Liver (tissue), 3 donors: Measurements from ENCODE around the gene TXNRD2.

Experiments used
- JUND ChIP-seq, 2 donors: IDR thresholded peaks; 2 replicates each; pipeline ENCODE4 v1.6.1; 2016; ENCODE audit warnings: antibody characterized with exemption in 2 of 2
- RXRA ChIP-seq, 2 donors: IDR thresholded peaks; 2 replicates each; pipeline ENCODE4 v1.6.1; 2017 to 2018; ENCODE audit warnings: antibody characterized with exemption in 2 of 2, mild to moderate bottlenecking in 1 of 2
- SP1 ChIP-seq: IDR thresholded peaks from 2 replicates; pipeline ENCODE4 v1.6.1; 2018; ENCODE audit warnings: antibody characterized with exemption, mild to moderate bottlenecking
- TAF1 ChIP-seq: conservative IDR thresholded peaks from 2 replicates; pipeline ENCODE4 v1.6.1; 2016; ENCODE audit warnings: antibody characterized with exemption, mild to moderate bottlenecking
- TF ChIP-seq, protein P1 (sequence below): fragments of 150-350 bp; IDR thresholded peaks from 2 replicates; pipeline ENCODE4 v1.5.1; 2017; ENCODE audit warnings: improper control_type of control experiment, low read depth, low read length; ENCODE audit not compliant: missing input control
- TF ChIP-seq, protein P2 (sequence below): IDR thresholded peaks from 2 replicates; pipeline ENCODE4 v1.6.1; 2016; ENCODE audit warnings: antibody characterized with exemption
- TF ChIP-seq, protein P3 (sequence below): IDR thresholded peaks from 2 replicates; pipeline ENCODE4 v1.6.1; 2016; ENCODE audit warnings: antibody characterized with exemption, mild to moderate bottlenecking
- donor health status: healthy.
- donor health status: healthy.

DNA sequence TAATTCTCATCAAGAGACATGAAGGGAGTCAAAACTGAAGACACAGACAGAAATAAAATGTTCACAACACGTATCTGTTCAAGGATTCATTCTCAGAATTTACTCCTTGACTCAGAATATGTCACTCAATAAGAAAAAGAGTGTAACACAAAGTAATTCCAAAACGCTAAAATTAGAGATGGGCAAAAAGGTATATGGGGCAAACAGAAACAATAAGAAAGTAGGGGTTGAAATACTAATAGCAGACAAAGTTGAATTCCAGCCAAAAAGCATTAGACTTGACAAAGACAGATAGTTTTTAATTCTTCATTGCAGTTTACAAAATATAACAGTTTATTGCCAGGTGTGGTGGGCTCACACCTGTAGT, 113.6 kb downstream of the TXNRD2 start:
- TF ChIP-seq, protein P1, sequence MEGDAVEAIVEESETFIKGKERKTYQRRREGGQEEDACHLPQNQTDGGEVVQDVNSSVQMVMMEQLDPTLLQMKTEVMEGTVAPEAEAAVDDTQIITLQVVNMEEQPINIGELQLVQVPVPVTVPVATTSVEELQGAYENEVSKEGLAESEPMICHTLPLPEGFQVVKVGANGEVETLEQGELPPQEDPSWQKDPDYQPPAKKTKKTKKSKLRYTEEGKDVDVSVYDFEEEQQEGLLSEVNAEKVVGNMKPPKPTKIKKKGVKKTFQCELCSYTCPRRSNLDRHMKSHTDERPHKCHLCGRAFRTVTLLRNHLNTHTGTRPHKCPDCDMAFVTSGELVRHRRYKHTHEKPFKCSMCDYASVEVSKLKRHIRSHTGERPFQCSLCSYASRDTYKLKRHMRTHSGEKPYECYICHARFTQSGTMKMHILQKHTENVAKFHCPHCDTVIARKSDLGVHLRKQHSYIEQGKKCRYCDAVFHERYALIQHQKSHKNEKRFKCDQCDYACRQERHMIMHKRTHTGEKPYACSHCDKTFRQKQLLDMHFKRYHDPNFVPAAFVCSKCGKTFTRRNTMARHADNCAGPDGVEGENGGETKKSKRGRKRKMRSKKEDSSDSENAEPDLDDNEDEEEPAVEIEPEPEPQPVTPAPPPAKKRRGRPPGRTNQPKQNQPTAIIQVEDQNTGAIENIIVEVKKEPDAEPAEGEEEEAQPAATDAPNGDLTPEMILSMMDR = no peak
- TF ChIP-seq TAF1 (no peak), RXRA (IDR thresholded peaks at IDR 0.05) (no peak), JUND (IDR thresholded peaks at IDR 0.05) (no peak), SP1 (no peak)
- TF ChIP-seq, protein P2, sequence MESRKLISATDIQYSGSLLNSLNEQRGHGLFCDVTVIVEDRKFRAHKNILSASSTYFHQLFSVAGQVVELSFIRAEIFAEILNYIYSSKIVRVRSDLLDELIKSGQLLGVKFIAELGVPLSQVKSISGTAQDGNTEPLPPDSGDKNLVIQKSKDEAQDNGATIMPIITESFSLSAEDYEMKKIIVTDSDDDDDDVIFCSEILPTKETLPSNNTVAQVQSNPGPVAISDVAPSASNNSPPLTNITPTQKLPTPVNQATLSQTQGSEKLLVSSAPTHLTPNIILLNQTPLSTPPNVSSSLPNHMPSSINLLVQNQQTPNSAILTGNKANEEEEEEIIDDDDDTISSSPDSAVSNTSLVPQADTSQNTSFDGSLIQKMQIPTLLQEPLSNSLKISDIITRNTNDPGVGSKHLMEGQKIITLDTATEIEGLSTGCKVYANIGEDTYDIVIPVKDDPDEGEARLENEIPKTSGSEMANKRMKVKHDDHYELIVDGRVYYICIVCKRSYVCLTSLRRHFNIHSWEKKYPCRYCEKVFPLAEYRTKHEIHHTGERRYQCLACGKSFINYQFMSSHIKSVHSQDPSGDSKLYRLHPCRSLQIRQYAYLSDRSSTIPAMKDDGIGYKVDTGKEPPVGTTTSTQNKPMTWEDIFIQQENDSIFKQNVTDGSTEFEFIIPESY = no peak
- TF ChIP-seq, protein P3, sequence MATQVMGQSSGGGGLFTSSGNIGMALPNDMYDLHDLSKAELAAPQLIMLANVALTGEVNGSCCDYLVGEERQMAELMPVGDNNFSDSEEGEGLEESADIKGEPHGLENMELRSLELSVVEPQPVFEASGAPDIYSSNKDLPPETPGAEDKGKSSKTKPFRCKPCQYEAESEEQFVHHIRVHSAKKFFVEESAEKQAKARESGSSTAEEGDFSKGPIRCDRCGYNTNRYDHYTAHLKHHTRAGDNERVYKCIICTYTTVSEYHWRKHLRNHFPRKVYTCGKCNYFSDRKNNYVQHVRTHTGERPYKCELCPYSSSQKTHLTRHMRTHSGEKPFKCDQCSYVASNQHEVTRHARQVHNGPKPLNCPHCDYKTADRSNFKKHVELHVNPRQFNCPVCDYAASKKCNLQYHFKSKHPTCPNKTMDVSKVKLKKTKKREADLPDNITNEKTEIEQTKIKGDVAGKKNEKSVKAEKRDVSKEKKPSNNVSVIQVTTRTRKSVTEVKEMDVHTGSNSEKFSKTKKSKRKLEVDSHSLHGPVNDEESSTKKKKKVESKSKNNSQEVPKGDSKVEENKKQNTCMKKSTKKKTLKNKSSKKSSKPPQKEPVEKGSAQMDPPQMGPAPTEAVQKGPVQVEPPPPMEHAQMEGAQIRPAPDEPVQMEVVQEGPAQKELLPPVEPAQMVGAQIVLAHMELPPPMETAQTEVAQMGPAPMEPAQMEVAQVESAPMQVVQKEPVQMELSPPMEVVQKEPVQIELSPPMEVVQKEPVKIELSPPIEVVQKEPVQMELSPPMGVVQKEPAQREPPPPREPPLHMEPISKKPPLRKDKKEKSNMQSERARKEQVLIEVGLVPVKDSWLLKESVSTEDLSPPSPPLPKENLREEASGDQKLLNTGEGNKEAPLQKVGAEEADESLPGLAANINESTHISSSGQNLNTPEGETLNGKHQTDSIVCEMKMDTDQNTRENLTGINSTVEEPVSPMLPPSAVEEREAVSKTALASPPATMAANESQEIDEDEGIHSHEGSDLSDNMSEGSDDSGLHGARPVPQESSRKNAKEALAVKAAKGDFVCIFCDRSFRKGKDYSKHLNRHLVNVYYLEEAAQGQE = no peak
